Measurements from ENCODE around the gene MYO7A. TPM values are rescaled to one million over a fixed set of nuclear protein-coding genes. Genes with fewer than 3 reads are reported as not detected.

MYO7A gene
- total RNA-seq, 1 donor from 2014 or later: 2.8 TPM

GRCh38 chr11:77129069-77129841 is 1.2 kb downstream of the MYO7A start:
- DNase-seq: no peak

GRCh38 chr11:77129842-77130756 is 2.1 kb downstream of the MYO7A start:
- DNase-seq: no peak

- DNase-seq: no peak
Observed at GRCh38 chr11:77130763-77131513, 2.9 kb downstream of the MYO7A start.

GRCh38 chr11:77131560-77131959 is 3.5 kb downstream of the MYO7A start:
- no peak for DNase-seq

- DNase-seq: no peak
Observed at GRCh38 chr11:77135069-77135468, 7.0 kb downstream of the MYO7A start.

- no peak for DNase-seq
Observed at GRCh38 chr11:77136074-77136473, 8.0 kb downstream of the MYO7A start.

GRCh38 chr11:77136784-77137420 is 8.9 kb downstream of the MYO7A start:
- DNase-seq: no peak

- DNase-seq: no peak
Observed at GRCh38 chr11:77137421-77137820, 9.4 kb downstream of the MYO7A start.

GRCh38 chr11:77138106-77138649 is 10.1 kb downstream of the MYO7A start:
- no peak for DNase-seq

- no peak for DNase-seq
Observed at GRCh38 chr11:77139201-77139600, 11.2 kb downstream of the MYO7A start.

GRCh38 chr11:77140231-77140851 is 12.3 kb downstream of the MYO7A start:
- no peak for DNase-seq

- DNase-seq: no peak
Observed at GRCh38 chr11:77141034-77141433, 13.0 kb downstream of the MYO7A start.

- no peak for DNase-seq
Observed at GRCh38 chr11:77141475-77141874, 13.4 kb downstream of the MYO7A start.

- DNase-seq: no peak
Observed at GRCh38 chr11:77142091-77142975, 14.3 kb downstream of the MYO7A start.

GRCh38 chr11:77143405-77144020 is 15.5 kb downstream of the MYO7A start:
- DNase-seq: no peak

GRCh38 chr11:77144196-77144856 is 16.3 kb downstream of the MYO7A start:
- DNase-seq: no peak

- DNase-seq: no peak
Observed at GRCh38 chr11:77144857-77145428, 16.9 kb downstream of the MYO7A start.

GRCh38 chr11:77146261-77147035 is 18.4 kb downstream of the MYO7A start:
- no peak for DNase-seq
